ENCODE measurements around the gene PRKG1. TPM values are rescaled to one million over a fixed set of nuclear protein-coding genes. Genes with fewer than 3 reads are reported as not detected.

Gene PRKG1
- total and polyA plus RNA-seq, 12 donors, result 3.8 to 48.1 (median 29.9) TPM

- TF ChIP-seq CTCF (IDR thresholded peaks at IDR 0.05), result no peak
- H3K36me3 ChIP-seq, result no peaks in the 10 kb centered on the region
Measured at GRCh38 chr10:52078397-52078937, 1004.2 kb downstream of the PRKG1 start.

GRCh38 chr10:52082307-52082706, 1008.0 kb downstream of the PRKG1 start:
- no peak overlapping the region for H3K4me3 ChIP-seq
- ATAC-seq (no peak), DNase-seq (no peak)
- 90% methylated on average over 1 of the region's 1 CpG for WGBS, 2 donors
- H3K27me3 ChIP-seq, result no peaks in the 10 kb centered on the region
- H3K9me3 ChIP-seq, result no peaks in the 10 kb centered on the region
- H3K27ac ChIP-seq, result no peak overlapping the region
- H3K36me3 ChIP-seq, result no peaks in the 10 kb centered on the region
- intact Hi-C loops (cut with DNase I), result no loop called here
- no peak for TF ChIP-seq CTCF (IDR thresholded peaks at IDR 0.05)
- H3K4me1 ChIP-seq, result no peaks in the 10 kb centered on the region

More at GRCh38 chr10:52078397-52078937, 1004.2 kb downstream of the PRKG1 start:
- intact Hi-C loops (cut with DNase I), result no loop called here
- Histone ChIP-seq H3K9me3 (no peaks in the 10 kb centered on the region), H3K4me3 (no peak overlapping the region), H3K27ac (no peak overlapping the region), H3K27me3 (no peaks in the 10 kb centered on the region), H3K4me1 (no peaks in the 10 kb centered on the region)
- DNase-seq, result no peak
- 86 to 97% methylated on average over 2 of the region's 2 CpGs for WGBS, 2 donors
- ATAC-seq, result no peak

GRCh38 chr10:52083422-52083821, 1009.1 kb downstream of the PRKG1 start:
- TF ChIP-seq CTCF (IDR thresholded peaks at IDR 0.05), result no peak
- Histone ChIP-seq H3K4me1 (no peaks in the 10 kb centered on the region), H3K36me3 (no peaks in the 10 kb centered on the region), H3K27me3 (no peaks in the 10 kb centered on the region), H3K4me3 (no peak overlapping the region), H3K27ac (no peak overlapping the region), H3K9me3 (no peaks in the 10 kb centered on the region)
- no peak for ATAC-seq
- DNase-seq, result no peak
- intact Hi-C loops (cut with DNase I), result no loop called here
- 85 to 94% methylated on average over 4 of the region's 4 CpGs for WGBS, 2 donors

- Histone ChIP-seq H3K4me1 (no peaks in the 10 kb centered on the region), H3K9me3 (no peaks in the 10 kb centered on the region), H3K4me3 (no peak overlapping the region), H3K36me3 (no peaks in the 10 kb centered on the region), H3K27me3 (no peaks in the 10 kb centered on the region), H3K27ac (no peak overlapping the region)
- ATAC-seq (no peak), DNase-seq (no peak)
- TF ChIP-seq CTCF (IDR thresholded peaks at IDR 0.05), result no peak
- intact Hi-C loops (cut with DNase I), result no loop called here
Measured at GRCh38 chr10:52092390-52092789, 1018.1 kb downstream of the PRKG1 start.
